ENCODE results near the gene ELP1.

ELP1 gene

GRCh38 chr9:108832179-108832500, 101.8 kb downstream of the ELP1 start:
- Histone ChIP-seq H3K4me3 (ENCODE audit: low read depth, low read length, poor library complexity, severe bottlenecking) (no peak overlapping the region), H4K20me1 (ENCODE audit: insufficient read depth, low read length) (no peaks in the 10 kb centered on the region), H3K9me2 (ENCODE audit: low read depth, low read length) (no peaks in the 10 kb centered on the region), H2AFZ (ENCODE audit: low read length) (no peak overlapping the region), H3F3A (ENCODE audit: insufficient read depth, low read length) (no peaks in the 10 kb centered on the region), H3K9ac (ENCODE audit: low read length) (no peak overlapping the region), H3K9me3 (ENCODE audit: low read length) (no peaks in the 10 kb centered on the region), H3K4me1 (ENCODE audit: insufficient read depth, low read length, severe bottlenecking) (no peaks in the 10 kb centered on the region), H3K79me2 (ENCODE audit: insufficient read depth, low read length) (no peaks in the 10 kb centered on the region), H3K27me3 (ENCODE audit: insufficient read depth, low read length) (no peaks in the 10 kb centered on the region), H3K4me2 (ENCODE audit: low read length) (no peak overlapping the region), H3K27ac (ENCODE audit: low read depth, low read length, poor library complexity, severe bottlenecking) (no peak overlapping the region), H3K36me3 (ENCODE audit: insufficient read depth, low read length) (no peaks in the 10 kb centered on the region)
- TF ChIP-seq CTCF (IDR thresholded peaks at IDR 0.05; ENCODE audit: low read length) (no peak), EZH2 (IDR thresholded peaks at IDR 0.05; ENCODE audit: borderline replicate concordance, low read length) (no peak)

- H3K4me2 ChIP-seq (ENCODE audit: low read length): no peak overlapping the region
- no peaks in the 10 kb centered on the region for H3K79me2 ChIP-seq (ENCODE audit: insufficient read depth, low read length)
- H3F3A ChIP-seq (ENCODE audit: insufficient read depth, low read length): no peaks in the 10 kb centered on the region
- no peaks in the 10 kb centered on the region for H4K20me1 ChIP-seq (ENCODE audit: insufficient read depth, low read length)
- no peak for TF ChIP-seq CTCF (IDR thresholded peaks at IDR 0.05; ENCODE audit: low read length)
- TF ChIP-seq EZH2 (IDR thresholded peaks at IDR 0.05; ENCODE audit: borderline replicate concordance, low read length): no peak
- H3K9ac ChIP-seq (ENCODE audit: low read length): no peak overlapping the region
- no peaks in the 10 kb centered on the region for H3K9me3 ChIP-seq (ENCODE audit: low read length)
- H3K9me2 ChIP-seq (ENCODE audit: low read depth, low read length): no peaks in the 10 kb centered on the region
- no peak overlapping the region for H3K4me3 ChIP-seq (ENCODE audit: low read depth, low read length, poor library complexity, severe bottlenecking)
- H3K27ac ChIP-seq (ENCODE audit: low read depth, low read length, poor library complexity, severe bottlenecking): no peak overlapping the region
- H2AFZ ChIP-seq (ENCODE audit: low read length): no peak overlapping the region
- H3K27me3 ChIP-seq (ENCODE audit: insufficient read depth, low read length): no peaks in the 10 kb centered on the region
- H3K36me3 ChIP-seq (ENCODE audit: insufficient read depth, low read length): no peaks in the 10 kb centered on the region
- H3K4me1 ChIP-seq (ENCODE audit: insufficient read depth, low read length, severe bottlenecking): no peaks in the 10 kb centered on the region
These were observed 102.3 kb downstream of the ELP1 start for GRCh38 chr9:108831496-108832178.

GRCh38 chr9:108830272-108830671, 103.7 kb downstream of the ELP1 start:
- Histone ChIP-seq H3K4me2 (ENCODE audit: low read length) (no peak overlapping the region), H4K20me1 (ENCODE audit: insufficient read depth, low read length) (no peaks in the 10 kb centered on the region), H3K36me3 (ENCODE audit: insufficient read depth, low read length) (no peaks in the 10 kb centered on the region), H3K9me3 (ENCODE audit: low read length) (no peaks in the 10 kb centered on the region), H3K9ac (ENCODE audit: low read length) (no peak overlapping the region), H3F3A (ENCODE audit: insufficient read depth, low read length) (no peaks in the 10 kb centered on the region), H3K4me1 (ENCODE audit: insufficient read depth, low read length, severe bottlenecking) (no peaks in the 10 kb centered on the region), H3K4me3 (ENCODE audit: low read depth, low read length, poor library complexity, severe bottlenecking) (no peak overlapping the region), H2AFZ (ENCODE audit: low read length) (no peak overlapping the region), H3K27me3 (ENCODE audit: insufficient read depth, low read length) (no peaks in the 10 kb centered on the region), H3K9me2 (ENCODE audit: low read depth, low read length) (no peaks in the 10 kb centered on the region), H3K79me2 (ENCODE audit: insufficient read depth, low read length) (no peaks in the 10 kb centered on the region), H3K27ac (ENCODE audit: low read depth, low read length, poor library complexity, severe bottlenecking) (no peak overlapping the region)
- no peak for TF ChIP-seq CTCF (IDR thresholded peaks at IDR 0.05; ENCODE audit: low read length)
- no peak for TF ChIP-seq EZH2 (IDR thresholded peaks at IDR 0.05; ENCODE audit: borderline replicate concordance, low read length)
